Body of pancreas (tissue), 4 donors: ENCODE measurements around the gene TBC1D20.

ENCODE experiments used
- POLR2A ChIP-seq, 3 donors: fragments of 450-650 bp; IDR thresholded peaks; one replicate each; pipeline ENCODE4 v1.6.1; 2016; ENCODE audit warnings: antibody characterized with exemption in 3 of 3, mild to moderate bottlenecking in 2 of 3
- TF ChIP-seq, protein P1 (sequence below), 7 experiments: fragments of 450-650 bp in 4 of 7; fragments of 200-600 bp in 3 of 7; sonication (generic) in 3 of 7; IDR thresholded peaks; one replicate each; pipeline ENCODE4 v1.5.1; 2016 to 2019; ENCODE audit warnings: antibody characterized with exemption in 7 of 7

DNA sequence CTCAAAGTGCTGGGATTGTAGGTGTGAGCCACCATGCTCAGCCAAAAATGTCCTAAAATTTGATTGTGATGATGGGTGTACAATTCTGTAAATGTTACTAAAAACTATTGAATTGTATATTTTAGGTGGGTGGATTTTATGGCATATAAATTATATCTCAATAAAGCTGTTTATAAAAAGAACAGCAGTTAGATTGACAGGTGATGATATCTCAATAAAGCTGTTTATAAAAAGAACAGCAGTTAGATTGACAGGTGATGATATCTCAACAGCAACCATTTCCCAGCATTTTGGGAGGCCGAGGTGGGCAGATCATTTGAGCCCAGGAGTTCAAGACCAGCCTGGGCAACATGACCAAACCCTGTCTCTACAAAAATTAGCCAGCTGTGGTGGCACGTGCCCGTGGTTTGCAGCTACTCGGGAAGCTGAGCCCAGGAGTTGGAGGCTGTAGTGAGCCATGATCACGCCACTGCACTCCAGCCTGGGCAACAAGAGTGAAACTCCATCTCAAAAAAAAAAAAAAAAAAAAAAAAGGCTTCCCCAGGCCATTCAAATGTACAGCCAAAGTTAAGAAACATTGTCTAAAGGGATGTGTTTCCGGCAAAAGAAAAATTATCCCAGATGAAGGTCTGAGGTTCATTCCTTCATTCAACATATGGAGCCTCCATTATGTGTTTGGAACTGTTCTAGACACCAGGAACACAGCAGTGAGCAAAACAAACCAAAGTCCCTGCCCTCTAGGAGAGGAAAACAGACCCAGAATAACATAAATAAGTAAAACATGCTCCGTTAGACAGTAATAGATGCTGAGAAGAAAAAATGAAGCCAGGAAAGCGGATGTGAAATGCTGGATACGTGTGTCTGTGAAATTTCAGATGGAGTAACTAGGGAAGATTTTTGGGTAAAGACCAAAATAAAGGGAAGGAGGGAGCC, 55.9 kb downstream of the TBC1D20 start:
- TF ChIP-seq, protein P1, sequence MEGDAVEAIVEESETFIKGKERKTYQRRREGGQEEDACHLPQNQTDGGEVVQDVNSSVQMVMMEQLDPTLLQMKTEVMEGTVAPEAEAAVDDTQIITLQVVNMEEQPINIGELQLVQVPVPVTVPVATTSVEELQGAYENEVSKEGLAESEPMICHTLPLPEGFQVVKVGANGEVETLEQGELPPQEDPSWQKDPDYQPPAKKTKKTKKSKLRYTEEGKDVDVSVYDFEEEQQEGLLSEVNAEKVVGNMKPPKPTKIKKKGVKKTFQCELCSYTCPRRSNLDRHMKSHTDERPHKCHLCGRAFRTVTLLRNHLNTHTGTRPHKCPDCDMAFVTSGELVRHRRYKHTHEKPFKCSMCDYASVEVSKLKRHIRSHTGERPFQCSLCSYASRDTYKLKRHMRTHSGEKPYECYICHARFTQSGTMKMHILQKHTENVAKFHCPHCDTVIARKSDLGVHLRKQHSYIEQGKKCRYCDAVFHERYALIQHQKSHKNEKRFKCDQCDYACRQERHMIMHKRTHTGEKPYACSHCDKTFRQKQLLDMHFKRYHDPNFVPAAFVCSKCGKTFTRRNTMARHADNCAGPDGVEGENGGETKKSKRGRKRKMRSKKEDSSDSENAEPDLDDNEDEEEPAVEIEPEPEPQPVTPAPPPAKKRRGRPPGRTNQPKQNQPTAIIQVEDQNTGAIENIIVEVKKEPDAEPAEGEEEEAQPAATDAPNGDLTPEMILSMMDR (IDR thresholded peaks at IDR 0.05): no peak
- TF ChIP-seq POLR2A (IDR thresholded peaks at IDR 0.05): no peak
